ENCODE measurements around the gene ZNF644.

ZNF644 gene

DNA sequence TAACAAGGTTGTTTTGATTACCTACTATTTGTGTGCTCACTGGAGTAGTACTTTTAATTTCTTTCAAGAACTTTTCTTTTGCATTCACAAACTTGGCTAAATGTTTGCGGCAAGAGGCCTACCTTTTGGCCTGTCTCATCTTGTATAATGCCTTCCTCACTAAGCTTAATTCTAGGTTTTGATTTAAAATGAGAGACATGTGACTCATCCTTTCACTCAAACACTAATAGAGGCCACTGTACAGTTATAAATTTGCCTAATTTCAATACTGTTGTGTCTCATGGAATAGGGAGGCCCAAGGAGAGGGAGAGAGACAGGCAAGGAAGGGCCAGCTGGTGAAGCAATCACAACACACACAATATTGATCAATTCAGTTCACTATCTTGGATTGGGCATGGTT lies 66.1 kb downstream of the ZNF644 start:
- Histone ChIP-seq H3K4me2 (ENCODE audit: low read length) (no peak overlapping the region), H3K79me2 (ENCODE audit: control insufficient read depth, insufficient read depth, low read length) (peaks cover 43% of the 10 kb centered on the region), H3K79me1 (ENCODE audit: low read length) (peaks cover 17% of the 10 kb centered on the region), H3K56ac (ENCODE audit: low read length) (no peak overlapping the region), H3K27ac (ENCODE audit: low read depth, low read length) (no peak overlapping the region), H2AK5ac (ENCODE audit: low read length) (no peak overlapping the region), H2BK5ac (ENCODE audit: low read length) (no peak overlapping the region), H2BK120ac (ENCODE audit: low read depth, low read length) (no peak overlapping the region), H4K8ac (ENCODE audit: low read depth, low read length) (no peak overlapping the region), H3K4ac (ENCODE audit: low read depth, low read length) (no peak overlapping the region), H3K9ac (ENCODE audit: low read length) (no peak overlapping the region), H2BK15ac (replicated peaks; ENCODE audit: low read depth) (no peak overlapping the region), H3K23ac (ENCODE audit: low read length) (no peak overlapping the region), H4K5ac (ENCODE audit: low read length) (no peak overlapping the region), H3K27me3 (ENCODE audit: insufficient read depth, low read length, poor library complexity) (no peaks in the 10 kb centered on the region), H3K4me1 (ENCODE audit: control insufficient read depth, low read depth, low read length) (peaks cover 4% of the 10 kb centered on the region), H3K4me3 (ENCODE audit: low read length) (no peak overlapping the region), H3K36me3 (ENCODE audit: control insufficient read depth, insufficient read depth, low read length) (no peaks in the 10 kb centered on the region), H3K18ac (ENCODE audit: low read length) (no peak overlapping the region)
- DNase-seq = no peak
- no CpG with 5 or more reads among the region's 1 CpG for WGBS (ENCODE audit: extremely low coverage, insufficient coverage, low lambda C conversion rate)

DNA sequence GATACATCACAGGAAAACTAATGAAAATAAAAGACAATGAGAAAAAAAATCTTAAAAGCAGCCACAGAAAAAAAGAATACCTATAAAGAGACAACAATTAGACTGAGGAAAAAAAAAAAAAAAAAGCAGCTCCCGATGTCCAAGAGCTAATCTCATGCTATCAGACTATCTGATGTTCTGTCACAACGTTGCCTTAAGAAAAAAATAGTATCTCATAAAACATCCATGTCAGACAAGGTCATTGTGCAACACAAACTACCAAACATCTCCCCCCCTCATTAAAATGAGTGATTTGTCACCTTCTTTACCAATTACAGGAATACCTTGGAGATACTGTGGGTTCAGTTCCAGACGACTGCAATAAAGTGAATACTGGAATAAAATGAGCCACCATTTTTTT lies 68.9 kb downstream of the ZNF644 start:
- Histone ChIP-seq H2BK120ac (ENCODE audit: low read depth, low read length) (no peak overlapping the region), H2AK5ac (ENCODE audit: low read length) (no peak overlapping the region), H2BK5ac (ENCODE audit: low read length) (no peak overlapping the region), H3K9ac (ENCODE audit: low read length) (no peak overlapping the region), H3K56ac (ENCODE audit: low read length) (no peak overlapping the region), H3K36me3 (ENCODE audit: control insufficient read depth, insufficient read depth, low read length) (no peaks in the 10 kb centered on the region), H3K4me2 (ENCODE audit: low read length) (no peak overlapping the region), H3K79me1 (ENCODE audit: low read length) (peaks cover 11% of the 10 kb centered on the region), H2BK15ac (replicated peaks; ENCODE audit: low read depth) (no peak overlapping the region), H4K8ac (ENCODE audit: low read depth, low read length) (no peak overlapping the region), H3K4me3 (ENCODE audit: low read length) (no peak overlapping the region), H3K27ac (ENCODE audit: low read depth, low read length) (no peak overlapping the region), H4K5ac (ENCODE audit: low read length) (no peak overlapping the region), H3K4me1 (ENCODE audit: control insufficient read depth, low read depth, low read length) (peaks cover 4% of the 10 kb centered on the region), H3K18ac (ENCODE audit: low read length) (no peak overlapping the region), H3K4ac (ENCODE audit: low read depth, low read length) (no peak overlapping the region), H3K23ac (ENCODE audit: low read length) (no peak overlapping the region), H3K79me2 (ENCODE audit: control insufficient read depth, insufficient read depth, low read length) (peaks cover 29% of the 10 kb centered on the region), H3K27me3 (ENCODE audit: insufficient read depth, low read length, poor library complexity) (no peaks in the 10 kb centered on the region)
- no CpG with 5 or more reads among the region's 3 CpGs for WGBS (ENCODE audit: extremely low coverage, insufficient coverage, low lambda C conversion rate)
- DNase-seq = no peak

DNA sequence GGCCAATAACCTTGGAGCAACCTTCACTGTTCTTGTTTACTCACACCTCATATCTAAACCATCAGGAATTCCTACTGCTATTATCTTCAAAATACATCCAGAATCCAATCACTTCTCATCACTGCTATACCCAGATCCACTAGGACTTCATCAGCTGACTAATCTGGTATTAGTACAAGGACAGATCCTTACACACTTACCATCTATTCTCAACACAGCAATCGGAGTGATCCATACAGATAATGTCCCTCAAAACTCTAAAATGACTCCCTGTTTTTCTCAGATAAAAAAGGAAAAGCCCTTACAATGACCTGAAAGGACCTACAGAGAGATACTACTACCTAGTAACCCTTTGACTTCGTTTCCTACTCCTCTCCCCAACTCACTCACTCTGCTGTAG lies 70.8 kb downstream of the ZNF644 start:
- no peaks in the 10 kb centered on the region for H3K36me3 ChIP-seq (ENCODE audit: control insufficient read depth, insufficient read depth, low read length)
- no peak overlapping the region for H2BK15ac ChIP-seq (replicated peaks; ENCODE audit: low read depth)
- no CpG with 5 or more reads among the region's 2 CpGs for WGBS (ENCODE audit: extremely low coverage, insufficient coverage, low lambda C conversion rate)
- H3K18ac ChIP-seq (ENCODE audit: low read length) = no peak overlapping the region
- no peak overlapping the region for H2AK5ac ChIP-seq (ENCODE audit: low read length)
- H3K4ac ChIP-seq (ENCODE audit: low read depth, low read length) = no peak overlapping the region
- H4K8ac ChIP-seq (ENCODE audit: low read depth, low read length) = no peak overlapping the region
- no peak overlapping the region for H3K27ac ChIP-seq (ENCODE audit: low read depth, low read length)
- peaks cover 11% of the 10 kb centered on the region for H3K79me1 ChIP-seq (ENCODE audit: low read length)
- no peak overlapping the region for H3K23ac ChIP-seq (ENCODE audit: low read length)
- H3K4me3 ChIP-seq (ENCODE audit: low read length) = no peak overlapping the region
- H3K4me1 ChIP-seq (ENCODE audit: control insufficient read depth, low read depth, low read length) = peaks cover 4% of the 10 kb centered on the region
- no peak overlapping the region for H3K4me2 ChIP-seq (ENCODE audit: low read length)
- H3K27me3 ChIP-seq (ENCODE audit: insufficient read depth, low read length, poor library complexity) = no peaks in the 10 kb centered on the region
- DNase-seq = peak; percentile 29
- H2BK5ac ChIP-seq (ENCODE audit: low read length) = no peak overlapping the region
- no peak overlapping the region for H4K5ac ChIP-seq (ENCODE audit: low read length)
- no peak overlapping the region for H3K56ac ChIP-seq (ENCODE audit: low read length)
- H2BK120ac ChIP-seq (ENCODE audit: low read depth, low read length) = no peak overlapping the region
- H3K9ac ChIP-seq (ENCODE audit: low read length) = no peak overlapping the region
- H3K79me2 ChIP-seq (ENCODE audit: control insufficient read depth, insufficient read depth, low read length) = peaks cover 28% of the 10 kb centered on the region

- Histone ChIP-seq H4K5ac (ENCODE audit: low read length) (no peak overlapping the region), H3K23ac (ENCODE audit: low read length) (no peak overlapping the region), H3K36me3 (ENCODE audit: control insufficient read depth, insufficient read depth, low read length) (no peaks in the 10 kb centered on the region), H3K4me3 (ENCODE audit: low read length) (no peak overlapping the region), H2BK5ac (ENCODE audit: low read length) (no peak overlapping the region), H3K18ac (ENCODE audit: low read length) (no peak overlapping the region), H2AK5ac (ENCODE audit: low read length) (no peak overlapping the region), H3K9ac (ENCODE audit: low read length) (no peak overlapping the region), H3K27ac (ENCODE audit: low read depth, low read length) (no peak overlapping the region), H3K79me1 (ENCODE audit: low read length) (peaks cover 7% of the 10 kb centered on the region), H2BK15ac (replicated peaks; ENCODE audit: low read depth) (no peak overlapping the region), H3K79me2 (ENCODE audit: control insufficient read depth, insufficient read depth, low read length) (peaks cover 15% of the 10 kb centered on the region), H3K27me3 (ENCODE audit: insufficient read depth, low read length, poor library complexity) (no peaks in the 10 kb centered on the region), H4K8ac (ENCODE audit: low read depth, low read length) (no peak overlapping the region), H3K4me1 (ENCODE audit: control insufficient read depth, low read depth, low read length) (peaks cover 4% of the 10 kb centered on the region), H3K4ac (ENCODE audit: low read depth, low read length) (no peak overlapping the region), H3K56ac (ENCODE audit: low read length) (no peak overlapping the region), H3K4me2 (ENCODE audit: low read length) (no peak overlapping the region), H2BK120ac (ENCODE audit: low read depth, low read length) (no peak overlapping the region)
- peak; percentile 92 for DNase-seq
- WGBS (ENCODE audit: extremely low coverage, insufficient coverage, low lambda C conversion rate) = no CpG with 5 or more reads among the region's 7 CpGs
Observed at GRCh38 chr1:90948301-90948700, 73.5 kb downstream of the ZNF644 start.

GRCh38 chr1:90946630-90947029 lies 75.2 kb downstream of the ZNF644 start:
- Histone ChIP-seq H4K5ac (ENCODE audit: low read length) (no peak overlapping the region), H3K36me3 (ENCODE audit: control insufficient read depth, insufficient read depth, low read length) (no peaks in the 10 kb centered on the region), H3K23ac (ENCODE audit: low read length) (no peak overlapping the region), H3K27ac (ENCODE audit: low read depth, low read length) (no peak overlapping the region), H3K79me1 (ENCODE audit: low read length) (peaks cover 5% of the 10 kb centered on the region), H3K27me3 (ENCODE audit: insufficient read depth, low read length, poor library complexity) (no peaks in the 10 kb centered on the region), H3K79me2 (ENCODE audit: control insufficient read depth, insufficient read depth, low read length) (peaks cover 13% of the 10 kb centered on the region), H2BK5ac (ENCODE audit: low read length) (no peak overlapping the region), H2BK120ac (ENCODE audit: low read depth, low read length) (no peak overlapping the region), H3K4me1 (ENCODE audit: control insufficient read depth, low read depth, low read length) (peaks cover 4% of the 10 kb centered on the region), H2AK5ac (ENCODE audit: low read length) (no peak overlapping the region), H3K4ac (ENCODE audit: low read depth, low read length) (no peak overlapping the region), H3K56ac (ENCODE audit: low read length) (no peak overlapping the region), H3K9ac (ENCODE audit: low read length) (no peak overlapping the region), H3K4me2 (ENCODE audit: low read length) (no peak overlapping the region), H4K8ac (ENCODE audit: low read depth, low read length) (no peak overlapping the region), H3K18ac (ENCODE audit: low read length) (no peak overlapping the region), H3K4me3 (ENCODE audit: low read length) (no peak overlapping the region), H2BK15ac (replicated peaks; ENCODE audit: low read depth) (no peak overlapping the region)
- WGBS (ENCODE audit: extremely low coverage, insufficient coverage, low lambda C conversion rate) = no CpG with 5 or more reads among the region's 1 CpG
- no peak for DNase-seq

GRCh38 chr1:90945287-90945686 lies 76.5 kb downstream of the ZNF644 start:
- Histone ChIP-seq H3K9ac (ENCODE audit: low read length) (no peak overlapping the region), H3K27ac (ENCODE audit: low read depth, low read length) (no peak overlapping the region), H2BK120ac (ENCODE audit: low read depth, low read length) (no peak overlapping the region), H3K23ac (ENCODE audit: low read length) (no peak overlapping the region), H3K36me3 (ENCODE audit: control insufficient read depth, insufficient read depth, low read length) (no peaks in the 10 kb centered on the region), H3K4me1 (ENCODE audit: control insufficient read depth, low read depth, low read length) (no peaks in the 10 kb centered on the region), H3K79me1 (ENCODE audit: low read length) (peaks cover 2% of the 10 kb centered on the region), H3K56ac (ENCODE audit: low read length) (no peak overlapping the region), H3K18ac (ENCODE audit: low read length) (no peak overlapping the region), H3K27me3 (ENCODE audit: insufficient read depth, low read length, poor library complexity) (no peaks in the 10 kb centered on the region), H3K4ac (ENCODE audit: low read depth, low read length) (no peak overlapping the region), H3K4me2 (ENCODE audit: low read length) (no peak overlapping the region), H2AK5ac (ENCODE audit: low read length) (no peak overlapping the region), H3K79me2 (ENCODE audit: control insufficient read depth, insufficient read depth, low read length) (peaks cover 10% of the 10 kb centered on the region), H2BK15ac (replicated peaks; ENCODE audit: low read depth) (no peak overlapping the region), H4K5ac (ENCODE audit: low read length) (no peak overlapping the region), H4K8ac (ENCODE audit: low read depth, low read length) (no peak overlapping the region), H3K4me3 (ENCODE audit: low read length) (no peak overlapping the region), H2BK5ac (ENCODE audit: low read length) (no peak overlapping the region)
- DNase-seq = no peak

Data from mesendoderm (in vitro differentiated cells).